Stomach smooth muscle (tissue), 2 donors: Measurements from ENCODE around the gene CCDC142.
"Not testable (repeated sequence)": the region's sequence is repeated elsewhere in the genome, so short reads cannot be mapped to it uniquely, and the experiment has no call there.

ENCODE experiments used
- H3K27ac ChIP-seq: one replicate; pipeline ENCODE4 v1.7.0; 2013; ENCODE audit warnings: mild to moderate bottlenecking, low read length, inconsistent platforms
- H3K27me3 ChIP-seq, 2 donors: one replicate each; pipeline ENCODE4 v1.7.0; 2013; ENCODE audit warnings: low read length in 2 of 2; ENCODE audit not compliant: insufficient read depth in 2 of 2, control insufficient read depth in 1 of 2
- H3K36me3 ChIP-seq, 2 donors: one replicate each; pipeline ENCODE4 v1.7.0; 2013; ENCODE audit warnings: low read length in 2 of 2; ENCODE audit not compliant: control insufficient read depth in 2 of 2, insufficient read depth in 2 of 2
- H3K4me1 ChIP-seq: one replicate; pipeline ENCODE4 v1.7.0; 2013; ENCODE audit warnings: low read length; ENCODE audit not compliant: control insufficient read depth, insufficient read depth
- H3K4me3 ChIP-seq, 2 donors: one replicate each; pipeline ENCODE4 v1.7.0; 2013; ENCODE audit warnings: low read length in 2 of 2
- H3K9ac ChIP-seq, 2 donors: one replicate each; pipeline ENCODE4 v1.7.0; 2013; ENCODE audit warnings: low read length in 2 of 2, mild to moderate bottlenecking in 1 of 2
- H3K9me3 ChIP-seq, 2 donors: one replicate each; pipeline ENCODE4 v1.7.0; 2013; ENCODE audit warnings: low read length in 2 of 2; ENCODE audit not compliant: control insufficient read depth in 2 of 2
- donor health status: healthy.
- donor health status: Pancreatic carcinoma.

The CCDC142 gene

GRCh38 chr2:74481431-74481830 is 1.4 kb downstream of the CCDC142 start:
- Histone ChIP-seq H3K9me3 (no peaks in the 10 kb centered on the region), H3K36me3 (peaks cover 13 to 18% of the 10 kb centered on the region in 2 donors), H3K27me3 (no peaks in the 10 kb centered on the region), H3K4me3 (peak overlapping the region; percentile 99 to 100), H3K9ac (peak overlapping the region; percentile 80 to 87), H3K4me1 (peaks cover 28% of the 10 kb centered on the region), H3K27ac (peak overlapping the region; percentile 88)

GRCh38 chr2:74474899-74475298 is 7.9 kb downstream of the CCDC142 start:
- peaks cover 22% of the 10 kb centered on the region for H3K4me1 ChIP-seq

GRCh38 chr2:74474481-74474880 is 8.3 kb downstream of the CCDC142 start:
- Histone ChIP-seq H3K9ac (no peak overlapping the region), H3K36me3 (peaks cover 21 to 22% of the 10 kb centered on the region in 2 donors), H3K27me3 (no peaks in the 10 kb centered on the region), H3K9me3 (no peaks in the 10 kb centered on the region), H3K27ac (no peak overlapping the region), H3K4me1 (peaks cover 22% of the 10 kb centered on the region), H3K4me3 (no peak overlapping the region)

More at GRCh38 chr2:74474899-74475298, 7.9 kb downstream of the CCDC142 start:
- Histone ChIP-seq H3K27me3 (no peaks in the 10 kb centered on the region), H3K36me3 (peaks cover 22% of the 10 kb centered on the region in 2 donors), H3K4me3 (no peak overlapping the region), H3K9ac (no peak overlapping the region), H3K27ac (no peak overlapping the region), H3K9me3 (no peaks in the 10 kb centered on the region)

GRCh38 chr2:74472945-74473258 is 9.9 kb downstream of the CCDC142 start:
- no peaks in the 10 kb centered on the region for H3K27me3 ChIP-seq
- H3K36me3 ChIP-seq, result peaks cover 19 to 21% of the 10 kb centered on the region in 2 donors
- peak overlapping the region; percentile 96 to 97 for H3K4me3 ChIP-seq
- peaks cover 22% of the 10 kb centered on the region for H3K4me1 ChIP-seq
- no peaks in the 10 kb centered on the region for H3K9me3 ChIP-seq
- peak overlapping the region; percentile 83 to 95 for H3K9ac ChIP-seq
- peak overlapping the region; percentile 89 for H3K27ac ChIP-seq

GRCh38 chr2:74472086-74472944 is 10.5 kb downstream of the CCDC142 start, which contains the start of gene MRPL53:
MRPL53 (minus strand) TSS chr2:74472680; CDS start chr2:74472660, 20 bp downstream.
- no peaks in the 10 kb centered on the region for H3K9me3 ChIP-seq
- peak within 1 kb of the TSS; percentile 96 to 97 for H3K4me3 ChIP-seq
- H3K36me3 ChIP-seq, result peaks cover 15 to 17% of the 10 kb centered on the region in 2 donors
- H3K9ac ChIP-seq, result peak within 1 kb of the TSS; percentile 83 to 95
- H3K27ac ChIP-seq, result peak within 1 kb of the TSS; percentile 89
- no peaks in the 10 kb centered on the region for H3K27me3 ChIP-seq
- H3K4me1 ChIP-seq, result peaks cover 22% of the 10 kb centered on the region

GRCh38 chr2:74471332-74472065 is 11.3 kb downstream of the CCDC142 start:
- H3K36me3 ChIP-seq, result peaks cover 14 to 16% of the 10 kb centered on the region in 2 donors
- H3K9me3 ChIP-seq, result no peaks in the 10 kb centered on the region

GRCh38 chr2:74470742-74471141 is 12.1 kb downstream of the CCDC142 start:
- not testable (repeated sequence) for H3K27me3 ChIP-seq, H3K27ac ChIP-seq, H3K9me3 ChIP-seq, H3K4me3 ChIP-seq, H3K9ac ChIP-seq
- peaks cover 26% of the 10 kb centered on the region for H3K4me1 ChIP-seq
- peaks cover 12 to 16% of the 10 kb centered on the region in 2 donors for H3K36me3 ChIP-seq

More at GRCh38 chr2:74471332-74472065, 11.3 kb downstream of the CCDC142 start:
- peak overlapping the region; percentile 89 for H3K27ac ChIP-seq
- H3K4me1 ChIP-seq, result peaks cover 22% of the 10 kb centered on the region
- H3K4me3 ChIP-seq, result peak overlapping the region; percentile 96 to 97
- peak overlapping the region; percentile 83 to 95 for H3K9ac ChIP-seq
- H3K27me3 ChIP-seq, result no peaks in the 10 kb centered on the region

GRCh38 chr2:74464406-74464805 is 18.4 kb downstream of the CCDC142 start:
- Histone ChIP-seq H3K36me3 (peaks cover 5 to 17% of the 10 kb centered on the region in 2 donors), H3K9me3 (no peaks in the 10 kb centered on the region), H3K27me3 (no peaks in the 10 kb centered on the region), H3K4me1 (peaks cover 15% of the 10 kb centered on the region), H3K27ac (peak overlapping the region; percentile 62), H3K9ac (peak overlapping the region; percentile 83 to 85), H3K4me3 (peak overlapping the region; percentile 85 to 87)

GRCh38 chr2:74462786-74463105 is 20.1 kb downstream of the CCDC142 start:
- Histone ChIP-seq H3K4me3 (no peak overlapping the region), H3K4me1 (peaks cover 23% of the 10 kb centered on the region), H3K27ac (no peak overlapping the region), H3K27me3 (no peaks in the 10 kb centered on the region), H3K36me3 (peaks cover 5 to 17% of the 10 kb centered on the region in 2 donors), H3K9ac (no peak overlapping the region), H3K9me3 (no peaks in the 10 kb centered on the region)

- no peak overlapping the region for H3K4me3 ChIP-seq
- no peak overlapping the region for H3K9ac ChIP-seq
- H3K9me3 ChIP-seq, result no peaks in the 10 kb centered on the region
- no peaks in the 10 kb centered on the region for H3K27me3 ChIP-seq
- H3K36me3 ChIP-seq, result peaks cover 5 to 17% of the 10 kb centered on the region in 2 donors
- no peak overlapping the region for H3K27ac ChIP-seq
- peaks cover 27% of the 10 kb centered on the region for H3K4me1 ChIP-seq
These were observed 20.6 kb downstream of the CCDC142 start for GRCh38 chr2:74462054-74462785.
